K562 (cell line): Measurements from ENCODE around the gene CACNA1C. TPM values are rescaled to one million over a fixed set of nuclear protein-coding genes. Genes with fewer than 3 reads are reported as not detected.

ENCODE experiments used
- CREB3L1 ChIP-seq: fragments of 450-650 bp; IDR thresholded peaks from 2 replicates; pipeline ENCODE4 v1.6.1; 2014; ENCODE audit warnings: low read depth, mild to moderate bottlenecking, moderate library complexity, borderline replicate concordance
- CTCFL ChIP-seq: IDR thresholded peaks from 2 replicates; pipeline ENCODE4 v1.6.1; 2011; ENCODE audit warnings: borderline replicate concordance, low read depth, mild to moderate bottlenecking, moderate library complexity, low read length; ENCODE audit not compliant: insufficient read depth, poor library complexity, severe bottlenecking
- GMEB1 ChIP-seq: fragments of 250-450 bp; sonication (Bioruptor Pico); IDR thresholded peaks from 2 replicates; pipeline ENCODE4 v1.4.0; 2020; ENCODE audit warnings: mild to moderate bottlenecking
- REST ChIP-seq, 2 experiments: fragments of 450-650 bp; formaldehyde crosslinking in 1 of 2; IDR thresholded peaks; 2 replicates each; pipeline versions ENCODE4 v1.4.0 to v1.6.1; 2014 to 2020; ENCODE audit warnings: mild to moderate bottlenecking in 2 of 2, borderline replicate concordance in 1 of 2, low read depth in 1 of 2
- STAG1 ChIP-seq: sonication (generic); formaldehyde crosslinking; IDR thresholded peaks from 2 replicates; pipeline ENCODE4 v1.5.0; 2020; ENCODE audit warnings: missing genetic modification reagents, borderline replicate concordance
- THRB ChIP-seq: fragments of 450-650 bp; formaldehyde crosslinking; conservative IDR thresholded peaks from 2 replicates; pipeline ENCODE4 v1.4.0; 2022; ENCODE audit warnings: mild to moderate bottlenecking, missing genetic modification characterization
- ZNF24 ChIP-seq: fragments of 450-650 bp; IDR thresholded peaks from 2 replicates; pipeline ENCODE4 v1.6.1; 2016
- ZNF263 ChIP-seq: sonication (generic); formaldehyde crosslinking; IDR thresholded peaks from 2 replicates; pipeline ENCODE4 v1.8.0; 2022; ENCODE audit warnings: mild to moderate bottlenecking, missing genetic modification reagents, borderline replicate concordance
- polyA plus RNA-seq, 8 experiments: library from polyadenylated mRNA; depleted of rRNA in 4 of 8; stranded (reverse) in 5 of 8; unstranded in 3 of 8; fragments of >200 nt; fragmentation: Nextera tagmentation in 2 of 8; fragmentation: Illumina TruSeq in 1 of 8; extraction: Ambion mirVana in 2 of 8; extraction: Trizol in 1 of 8; gene quantifications; 2 replicates each; pipeline versions ENCODE4 v1.2.1 to v1.2.3, GENCODE V29; 2011 to 2014; ENCODE audit warnings: inconsistent platforms in 1 of 8, missing spikeins in 1 of 8
- total RNA-seq, 7 experiments: library from RNA; depleted of rRNA in 6 of 7; stranded (reverse); fragments of >200 nt in 6 of 7; fragmentation: Illumina TruSeq in 2 of 7; extraction: Trizol in 2 of 7; gene quantifications; 2 replicates each; pipeline versions ENCODE4 v1.2.1 to v1.2.3, GENCODE V29; 2011 to 2021; ENCODE audit warnings: low replicate concordance in 1 of 7

CACNA1C gene
- total and polyA plus RNA-seq, 9 of the 15 experiments (the other 6 are each of a cell fraction or from before 2014, with no cell fraction given) = not detected

DNA sequence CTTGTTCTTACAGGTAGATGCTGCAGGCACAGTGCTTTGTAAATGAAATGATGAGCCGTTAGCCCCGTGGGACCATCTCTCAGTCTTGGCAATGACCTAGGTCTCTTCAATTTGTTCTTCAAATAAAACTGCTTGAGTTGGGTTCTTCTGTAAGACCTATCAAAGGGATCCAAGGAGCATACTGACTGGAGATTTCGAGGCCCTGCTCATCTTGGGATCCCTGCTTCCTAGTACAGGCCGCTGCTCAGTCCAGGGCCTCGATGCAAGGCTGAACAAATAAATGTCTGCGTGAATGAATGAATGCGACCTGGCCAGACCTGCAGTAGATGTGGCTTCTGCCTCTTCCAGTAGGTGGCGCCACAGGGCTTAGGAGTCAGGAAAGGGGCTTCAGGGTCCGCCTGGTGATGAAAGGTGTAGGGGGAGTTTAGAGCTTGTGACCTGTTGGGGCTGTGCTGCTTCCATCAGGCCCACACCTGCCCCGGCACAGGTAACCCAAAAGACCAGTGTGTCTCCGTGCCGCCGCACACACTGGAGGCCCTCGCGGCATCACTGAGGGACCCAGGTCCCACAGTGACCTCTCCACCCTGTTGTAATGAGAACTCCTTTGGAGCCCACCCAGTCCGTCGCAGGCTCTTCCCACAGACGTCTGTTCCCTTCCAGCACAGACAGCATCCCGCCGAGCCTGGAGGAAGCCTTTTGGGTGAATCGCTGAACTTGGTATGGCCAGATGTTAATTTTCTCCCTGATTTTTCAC, 4.4 kb downstream of the CACNA1C start (continued):
- TF ChIP-seq REST (IDR thresholded peaks at IDR 0.05; ENCODE audit: borderline replicate concordance) (peak; percentile 54; the same call in 1 of the 2 replicates), REST (CRISPR knock-in tag; IDR thresholded peaks at IDR 0.05; ENCODE audit: low read depth) (no peak), ZNF263 (no peak), CTCFL (peak; percentile 22), STAG1 (peak; percentile 35; the same call in 1 of the 2 replicates), ZNF24 (peak; percentile 98), CREB3L1 (no peak), THRB (no peak), GMEB1 (CRISPR knock-in tag) (no peak)
